Hematopoietic multipotent progenitor cell (in vitro differentiated cells): ENCODE results near the gene FMN1. TPM values are rescaled to one million over a fixed set of nuclear protein-coding genes. Genes with fewer than 3 reads are reported as not detected.
A peak's percentile ranks its signal among the peaks of the same experiment; 100 is the strongest.

Experiments
- DNase-seq, 3 donors: peaks; one replicate each; pipeline ENCODE4 v3.0.0-alpha.2; 2011 to 2015; ENCODE audit warnings: low read depth in 2 of 3, low spot score in 2 of 3
- total RNA-seq: library from RNA; depleted of rRNA; stranded (reverse); fragments of >200 nt; gene quantifications from one replicate; pipeline ENCODE4 v1.2.3, GENCODE V29; 2012

The FMN1 gene
- total RNA-seq, 1 donor: 0.27 TPM

GRCh38 chr15:33157371-33158037 lies 37.0 kb downstream of the FMN1 start:
- DNase-seq: no peak

GRCh38 chr15:33155691-33156420 lies 38.7 kb downstream of the FMN1 start:
- DNase-seq: no peak

- DNase-seq: peak in 2 of 3 donors; percentile 48 to 67
These were observed 40.0 kb downstream of the FMN1 start for GRCh38 chr15:33154351-33155166.

DNA sequence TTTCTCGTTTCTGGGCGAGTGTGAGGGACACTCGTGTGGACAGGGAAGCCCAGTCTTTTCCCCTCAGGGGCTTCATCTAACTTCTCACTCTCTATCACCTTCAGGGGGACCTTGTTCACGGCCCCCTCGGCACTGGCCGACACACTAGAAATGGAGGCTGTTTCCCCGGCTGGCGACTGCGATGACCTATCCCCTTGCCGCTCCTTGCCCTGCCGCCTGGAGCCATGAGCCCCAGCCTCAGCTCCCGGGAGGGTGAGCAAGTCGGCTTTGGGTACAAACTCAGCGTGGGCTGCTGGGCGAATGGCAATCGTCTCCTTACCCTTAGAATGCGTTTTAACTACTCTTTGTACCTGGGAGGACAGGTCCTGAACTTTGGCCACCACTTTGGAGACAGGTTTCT lies 41.0 kb downstream of the FMN1 start:
- DNase-seq: no peak

- peak in 2 of 3 donors; percentile 33 to 63 for DNase-seq
These were observed 41.9 kb downstream of the FMN1 start for GRCh38 chr15:33152502-33153109.

GRCh38 chr15:33150971-33151370 lies 43.5 kb downstream of the FMN1 start:
- peak in 1 of 3 donors; percentile 58 for DNase-seq

DNA sequence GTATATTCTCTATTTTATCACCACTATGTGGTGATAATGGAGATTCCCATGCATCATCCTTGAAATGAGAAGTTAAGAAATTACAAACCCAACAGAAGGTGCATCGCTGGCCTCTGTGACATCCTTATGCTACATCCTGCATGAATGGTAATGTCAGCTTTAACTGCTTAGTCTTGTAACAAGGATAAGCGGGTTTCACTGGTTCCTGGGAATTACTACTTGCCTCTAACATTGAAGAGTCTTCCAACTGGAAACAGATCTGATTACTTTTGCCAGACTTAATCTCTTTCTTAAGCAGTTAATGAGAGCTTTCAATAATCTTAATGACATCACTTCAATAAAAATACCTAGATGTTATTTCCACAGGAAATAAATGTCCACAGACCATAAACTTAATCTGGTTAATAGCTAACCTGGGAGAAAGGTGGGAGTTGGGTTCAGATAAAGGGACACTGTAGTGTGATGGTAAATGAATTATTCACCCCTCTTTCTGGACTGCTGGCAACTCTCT lies 44.0 kb downstream of the FMN1 start:
- DNase-seq: no peak

- DNase-seq: no peak
These were observed 44.6 kb downstream of the FMN1 start for GRCh38 chr15:33149919-33150318.

DNA sequence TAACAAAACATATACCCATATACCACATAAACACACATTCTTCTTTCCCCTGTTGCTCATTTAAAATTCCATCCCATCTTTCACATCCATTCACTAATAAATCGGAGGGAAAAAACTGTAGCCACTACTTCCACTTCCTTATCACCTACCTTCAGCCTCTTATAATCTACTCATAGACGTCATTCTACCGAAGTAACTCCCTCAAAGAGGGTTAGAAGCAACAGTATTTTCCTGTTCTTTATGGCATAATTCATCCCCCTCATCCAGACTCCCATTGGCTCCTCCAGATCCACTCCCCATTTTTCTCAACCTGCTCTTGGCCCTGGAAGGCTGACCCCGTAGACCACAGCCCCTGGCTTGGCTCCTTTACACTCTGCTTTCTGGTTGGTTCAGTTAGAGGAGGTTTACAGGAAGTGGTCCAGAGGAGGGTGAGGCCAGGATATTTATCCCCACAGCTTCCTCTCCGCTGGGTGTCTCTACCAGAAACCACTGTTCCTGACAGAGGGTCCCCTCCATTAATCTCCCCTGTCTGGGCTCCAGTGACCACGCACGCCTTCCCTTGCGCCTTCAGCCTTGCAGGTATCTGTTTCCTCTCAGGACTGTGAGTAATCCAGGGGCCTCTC lies 46.3 kb downstream of the FMN1 start:
- DNase-seq: no peak

- DNase-seq: no peak
These were observed 48.5 kb downstream of the FMN1 start for GRCh38 chr15:33146051-33146450.

GRCh38 chr15:33145447-33145846 lies 49.1 kb downstream of the FMN1 start:
- no peak for DNase-seq

DNA sequence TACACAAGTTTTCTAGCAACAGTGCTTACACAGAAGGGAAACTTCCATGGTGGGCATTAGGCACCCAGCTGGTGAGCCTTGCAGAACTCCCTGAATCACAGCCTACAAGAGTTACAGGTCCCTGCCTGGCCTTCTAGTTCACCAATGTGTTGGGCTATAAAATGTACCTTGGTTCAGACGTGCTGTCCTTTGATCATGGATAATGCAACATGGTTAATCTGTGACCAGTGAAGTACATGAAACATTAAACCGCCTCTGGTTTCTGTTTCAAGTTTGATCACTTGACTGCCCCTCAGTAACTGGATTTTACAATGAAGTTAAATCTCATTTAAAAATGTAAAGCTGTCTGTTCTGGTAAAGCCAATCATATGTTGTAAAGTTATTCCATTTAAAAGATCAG lies 51.8 kb downstream of the FMN1 start:
- DNase-seq: no peak

- no peak for DNase-seq
These were observed 56.5 kb downstream of the FMN1 start for GRCh38 chr15:33138000-33138399.

DNA sequence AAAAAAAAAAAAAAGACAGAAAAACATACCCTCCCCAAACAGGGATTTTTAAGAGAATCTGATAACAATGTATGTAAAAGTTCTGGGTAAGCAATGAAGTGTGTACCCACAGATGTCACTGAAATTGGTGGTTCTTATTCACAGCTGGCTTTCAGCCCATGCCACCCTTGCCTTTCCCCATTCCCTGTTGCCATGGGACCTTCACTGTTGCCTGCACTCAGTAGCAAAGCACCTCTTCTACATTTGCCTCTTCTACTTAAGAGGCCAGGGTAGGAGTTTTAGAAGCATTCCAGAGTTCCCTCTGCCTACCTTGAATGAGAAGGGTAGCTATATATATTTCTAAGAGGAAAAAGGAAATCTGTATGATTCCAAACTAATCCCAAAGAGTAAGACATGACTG lies 57.4 kb downstream of the FMN1 start:
- DNase-seq: no peak

- DNase-seq: no peak
These were observed 58.2 kb downstream of the FMN1 start for GRCh38 chr15:33136353-33136752.

DNA sequence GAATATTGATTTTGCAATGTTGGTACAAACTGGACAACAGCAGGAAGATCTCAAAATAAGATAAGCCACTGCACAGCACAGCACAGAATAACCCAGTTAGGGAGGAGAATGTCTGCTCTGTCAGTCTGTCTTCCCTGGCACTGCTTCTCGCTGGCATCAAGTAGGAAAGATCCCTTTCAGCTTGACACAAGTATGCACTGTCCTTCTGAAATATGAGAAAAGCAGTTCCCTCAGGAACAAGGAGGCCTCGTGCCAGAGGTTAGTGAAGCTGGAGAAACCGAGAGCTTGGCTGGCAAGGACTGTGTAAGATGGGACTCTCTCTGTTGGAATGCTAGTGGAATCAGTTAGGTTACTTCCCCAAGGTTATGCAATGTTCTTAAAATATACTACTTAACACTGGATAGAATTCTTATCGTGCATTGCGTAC lies 59.1 kb downstream of the FMN1 start:
- DNase-seq: no peak

GRCh38 chr15:33132722-33133345 lies 61.7 kb downstream of the FMN1 start:
- peak in 2 of 3 donors; percentile 34 to 63 for DNase-seq

GRCh38 chr15:33132233-33132580 lies 62.3 kb downstream of the FMN1 start:
- no peak for DNase-seq

DNA sequence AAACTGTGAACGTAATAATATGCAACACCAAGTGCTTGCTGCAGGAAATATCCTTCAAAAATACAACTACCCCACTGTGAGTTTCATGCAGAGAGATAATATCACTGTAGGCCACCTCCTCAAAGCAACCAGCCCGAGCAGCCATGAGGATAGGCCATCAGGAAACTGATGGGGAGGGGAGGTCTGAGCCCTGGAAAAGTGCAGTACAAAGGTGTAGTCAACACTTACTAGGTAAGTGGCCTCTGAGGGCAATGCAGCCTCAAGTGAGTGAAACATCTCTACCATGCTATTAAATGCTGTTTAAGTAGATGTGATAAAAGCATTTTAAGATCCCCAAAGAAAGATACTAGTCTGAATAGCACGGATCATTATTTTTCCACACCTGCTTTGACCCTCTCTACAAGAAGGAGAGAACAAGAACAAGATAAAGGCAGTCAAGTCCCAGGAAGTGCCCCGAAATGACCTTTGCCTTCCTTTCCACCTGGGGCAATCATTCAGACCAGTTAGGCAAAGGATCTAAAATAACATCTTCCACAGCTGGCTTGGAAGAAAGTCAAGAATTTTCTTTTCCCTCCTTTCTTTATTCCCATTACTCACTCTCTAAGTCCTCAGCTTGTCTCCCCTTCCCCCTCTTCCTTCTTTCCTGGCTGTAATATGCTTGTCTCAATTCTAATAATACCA lies 62.8 kb downstream of the FMN1 start:
- DNase-seq: no peak
